IPS-11a (cell line): Measurements from ENCODE around the gene FAM13B.
"Not testable (repeated sequence)": the region's sequence is repeated elsewhere in the genome, so short reads cannot be mapped to it uniquely, and the experiment has no call there.

ENCODE experiments used
- H3K4me3 ChIP-seq: one replicate; pipeline ENCODE4 v1.5.1; 2013; ENCODE audit warnings: low read depth, low read length, control low read depth

FAM13B gene

GRCh38 chr5:138035605-138036537 is 3.0 kb upstream of the FAM13B start:
- H3K4me3 ChIP-seq = no peak overlapping the region

GRCh38 chr5:138033907-138034306 is 1.0 kb upstream of the FAM13B start:
- H3K4me3 ChIP-seq = peak overlapping the region; percentile 89

GRCh38 chr5:138033386-138033808 is 518 bp upstream of the FAM13B start:
- H3K4me3 ChIP-seq = peak overlapping the region; percentile 89

GRCh38 chr5:138032028-138032571 is 779 bp downstream of the FAM13B start:
- peak overlapping the region; percentile 89 for H3K4me3 ChIP-seq

GRCh38 chr5:138029944-138030343 is 2.9 kb downstream of the FAM13B start:
- H3K4me3 ChIP-seq = no peak overlapping the region

GRCh38 chr5:138029501-138029900 is 3.4 kb downstream of the FAM13B start:
- no peak overlapping the region for H3K4me3 ChIP-seq

- no peak overlapping the region for H3K4me3 ChIP-seq
These were observed 3.9 kb downstream of the FAM13B start for GRCh38 chr5:138028971-138029365.

- not testable (repeated sequence) for H3K4me3 ChIP-seq
These were observed 4.5 kb downstream of the FAM13B start for GRCh38 chr5:138028262-138028970.

GRCh38 chr5:138026793-138027192 is 6.1 kb downstream of the FAM13B start:
- H3K4me3 ChIP-seq = not testable (repeated sequence)

GRCh38 chr5:138025285-138025684 is 7.6 kb downstream of the FAM13B start:
- H3K4me3 ChIP-seq = no peak overlapping the region

GRCh38 chr5:138024117-138024516 is 8.8 kb downstream of the FAM13B start:
- H3K4me3 ChIP-seq = no peak overlapping the region

- H3K4me3 ChIP-seq = no peak overlapping the region
These were observed 10.0 kb downstream of the FAM13B start for GRCh38 chr5:138022912-138023311.

GRCh38 chr5:138021771-138022170 is 11.1 kb downstream of the FAM13B start:
- H3K4me3 ChIP-seq = no peak overlapping the region

- no peak overlapping the region for H3K4me3 ChIP-seq
These were observed 14.0 kb downstream of the FAM13B start for GRCh38 chr5:138018849-138019248.

- no peak overlapping the region for H3K4me3 ChIP-seq
These were observed 17.0 kb downstream of the FAM13B start for GRCh38 chr5:138015916-138016315.

GRCh38 chr5:138011991-138012390 is 20.9 kb downstream of the FAM13B start:
- no peak overlapping the region for H3K4me3 ChIP-seq

GRCh38 chr5:138000102-138000723 is 32.7 kb downstream of the FAM13B start:
- H3K4me3 ChIP-seq = no peak overlapping the region

- no peak overlapping the region for H3K4me3 ChIP-seq
These were observed 35.1 kb downstream of the FAM13B start for GRCh38 chr5:137997726-137998213.

GRCh38 chr5:137995749-137996128 is 37.1 kb downstream of the FAM13B start:
- no peak overlapping the region for H3K4me3 ChIP-seq

- H3K4me3 ChIP-seq = no peak overlapping the region
These were observed 37.7 kb downstream of the FAM13B start for GRCh38 chr5:137995077-137995748.

GRCh38 chr5:137994556-137994955 is 38.3 kb downstream of the FAM13B start:
- no peak overlapping the region for H3K4me3 ChIP-seq
